CD4-positive, alpha-beta T cell treated with Interleukin-6 for 4 hours (primary cell): ENCODE results near the gene MYLIP.

Source experiments
- DNase-seq: peaks from one replicate; pipeline ENCODE4 v3.0.0-alpha.2; 2020; ENCODE audit warnings: mixed read lengths

The MYLIP gene

GRCh38 chr6:16108921-16109658, 19.8 kb upstream of the MYLIP start:
- DNase-seq, result no peak

GRCh38 chr6:16109659-16110305, 19.1 kb upstream of the MYLIP start:
- DNase-seq, result no peak

GRCh38 chr6:16118825-16119224, 10.1 kb upstream of the MYLIP start:
- DNase-seq, result no peak

- no peak for DNase-seq
Measured at GRCh38 chr6:16121339-16121738, 7.5 kb upstream of the MYLIP start.

- no peak for DNase-seq
Measured at GRCh38 chr6:16122197-16122596, 6.7 kb upstream of the MYLIP start.

GRCh38 chr6:16124198-16125180, 4.4 kb upstream of the MYLIP start:
- DNase-seq, result no peak

- no peak for DNase-seq
Measured at GRCh38 chr6:16126056-16126455, 2.8 kb upstream of the MYLIP start.

- no peak for DNase-seq
Measured at GRCh38 chr6:16126861-16127260, 2.0 kb upstream of the MYLIP start.

- no peak for DNase-seq
Measured at GRCh38 chr6:16127471-16127870, 1.4 kb upstream of the MYLIP start.

- no peak for DNase-seq
Measured at GRCh38 chr6:16129623-16130401, 926 bp downstream of the MYLIP start.

GRCh38 chr6:16130437-16130891, 1.6 kb downstream of the MYLIP start:
- DNase-seq, result no peak

- peak; percentile 43 for DNase-seq
Measured at GRCh38 chr6:16130932-16131387, 2.1 kb downstream of the MYLIP start.

GRCh38 chr6:16132909-16133308, 4.0 kb downstream of the MYLIP start:
- no peak for DNase-seq

GRCh38 chr6:16134430-16134829, 5.5 kb downstream of the MYLIP start:
- no peak for DNase-seq

GRCh38 chr6:16135066-16135465, 6.2 kb downstream of the MYLIP start:
- no peak for DNase-seq

GRCh38 chr6:16136091-16136490, 7.2 kb downstream of the MYLIP start:
- DNase-seq, result peak; percentile 52

GRCh38 chr6:16136621-16137450, 8.0 kb downstream of the MYLIP start:
- DNase-seq, result peak; percentile 62

- no peak for DNase-seq
Measured at GRCh38 chr6:16137451-16137801, 8.5 kb downstream of the MYLIP start.

- DNase-seq, result no peak
Measured at GRCh38 chr6:16139556-16139955, 10.7 kb downstream of the MYLIP start.

- DNase-seq, result no peak
Measured at GRCh38 chr6:16140607-16141006, 11.7 kb downstream of the MYLIP start.

- no peak for DNase-seq
Measured at GRCh38 chr6:16141514-16141913, 12.6 kb downstream of the MYLIP start.

GRCh38 chr6:16145038-16145437, 16.2 kb downstream of the MYLIP start:
- DNase-seq, result no peak
